EH (cell line): ENCODE measurements around the gene SMIM10L1.

Experiments
- DNase-seq: peaks from one replicate; pipeline ENCODE4 v3.0.0-alpha.2; 2015; ENCODE audit warnings: low read depth

The SMIM10L1 gene

DNA sequence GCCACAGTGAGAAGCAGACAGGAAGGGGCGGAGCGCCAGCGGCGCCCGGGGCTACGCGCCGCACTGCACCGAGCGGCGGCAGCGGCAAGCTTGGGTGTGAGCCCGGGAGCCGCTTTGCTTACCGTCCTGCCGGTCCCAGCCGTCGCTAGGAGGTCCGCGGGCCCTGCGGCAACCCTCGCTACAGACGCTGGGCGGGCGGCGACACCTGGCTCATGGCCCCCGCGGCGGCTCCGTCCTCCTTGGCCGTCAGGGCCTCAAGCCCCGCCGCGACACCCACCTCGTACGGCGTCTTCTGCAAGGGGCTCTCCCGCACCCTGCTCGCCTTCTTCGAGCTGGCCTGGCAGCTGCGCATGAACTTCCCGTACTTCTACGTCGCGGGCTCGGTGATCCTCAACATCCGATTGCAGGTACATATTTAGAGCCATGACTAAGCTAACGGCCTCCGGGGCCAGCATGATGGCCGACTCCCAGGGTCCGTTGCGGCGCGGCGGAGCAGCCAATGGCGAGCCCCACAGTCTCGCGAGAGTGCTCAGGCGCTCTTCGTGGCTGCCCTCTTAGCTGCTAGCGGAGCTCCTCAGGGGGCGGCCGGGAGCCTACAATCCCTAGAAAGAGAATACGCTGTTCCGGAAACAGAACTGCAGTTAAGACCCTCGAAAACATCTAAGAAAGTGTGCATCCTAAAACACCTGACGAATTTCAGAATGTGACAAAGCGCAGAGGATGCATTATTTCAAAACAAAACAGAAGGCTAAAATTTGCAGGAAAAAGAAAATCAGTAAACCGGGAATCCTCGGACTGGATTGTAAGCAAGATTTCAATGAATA lies at the start of gene SMIM10L1:
TSS of gene SMIM10L1 (plus strand) at position 50 of the 824 bp plus-strand sequence. CDS start at position 213, 163 bp downstream.
- peak; percentile 96 for DNase-seq

DNA sequence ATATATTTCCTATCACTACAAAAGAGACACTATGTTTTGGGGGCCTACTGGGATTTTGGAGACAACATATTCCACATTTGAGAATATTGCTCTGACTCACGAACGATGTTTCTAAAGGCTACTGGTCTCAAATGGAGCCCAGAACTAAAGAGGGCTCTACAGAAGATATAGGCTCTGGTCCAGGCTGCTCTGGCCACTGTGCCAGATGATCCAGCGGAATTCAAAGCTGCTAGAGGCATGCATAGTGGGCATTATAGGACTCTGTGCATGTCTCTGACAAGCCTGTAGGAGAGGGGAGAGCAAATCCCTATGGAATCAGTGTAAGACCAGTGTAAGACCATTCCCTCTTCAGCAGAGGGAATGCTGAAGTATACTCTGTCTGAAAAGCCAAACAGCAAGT lies 40.6 kb upstream of the SMIM10L1 start:
- no peak for DNase-seq

DNA sequence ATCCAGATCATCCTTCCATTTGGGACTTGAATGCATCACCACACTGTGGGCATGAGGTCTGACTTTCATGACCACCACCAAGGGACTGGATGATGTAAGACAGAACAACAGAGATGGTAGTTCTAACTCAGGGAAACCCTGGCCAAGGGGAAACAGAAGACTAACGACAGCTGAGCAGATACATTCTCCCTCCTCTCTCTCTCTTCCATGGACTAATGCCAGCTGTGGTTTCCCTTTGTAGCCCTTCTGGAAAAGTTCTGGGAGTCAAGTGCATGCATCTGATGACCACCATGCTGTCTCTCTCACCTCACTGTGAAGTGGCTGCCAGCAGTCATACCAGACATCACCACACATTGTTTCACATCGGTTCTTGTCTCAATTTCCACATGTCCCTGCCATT lies 40.0 kb upstream of the SMIM10L1 start:
- no peak for DNase-seq

DNA sequence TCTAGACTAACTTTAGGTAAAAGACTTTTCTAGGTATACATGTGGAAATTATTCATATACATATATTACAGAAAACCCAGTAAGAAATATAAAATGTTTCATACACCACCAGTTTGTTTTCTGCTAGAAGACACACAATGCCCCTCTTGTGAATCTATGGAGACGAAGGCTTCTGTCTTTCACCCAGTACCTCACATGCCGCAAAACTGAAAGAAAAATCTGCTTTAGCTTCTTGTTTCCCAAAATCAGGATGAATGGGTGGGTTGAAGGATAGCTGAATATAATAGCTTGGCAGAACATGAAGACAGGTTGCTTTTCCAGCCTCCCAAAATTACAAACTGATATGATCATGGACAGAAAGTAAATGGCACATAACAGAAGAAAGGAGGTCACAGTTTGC lies 37.8 kb upstream of the SMIM10L1 start:
- no peak for DNase-seq

DNA sequence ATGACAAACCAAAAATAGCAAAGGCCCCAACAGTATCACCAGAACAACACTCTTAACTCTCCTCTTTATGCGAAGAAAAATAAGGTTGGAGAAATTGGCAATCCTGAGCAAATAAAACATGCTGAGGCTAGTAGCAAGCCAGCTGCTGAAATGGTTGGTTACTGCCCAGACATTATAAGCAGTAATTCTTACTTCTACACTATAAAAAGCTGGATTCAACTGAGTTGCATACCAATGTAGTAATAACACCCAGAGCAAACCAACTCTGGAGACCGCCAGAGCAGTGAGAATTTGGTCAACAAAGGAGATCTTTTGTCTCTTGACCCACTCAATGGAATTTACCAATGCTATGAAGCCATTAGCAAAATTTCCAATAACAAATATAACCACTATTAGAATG lies 37.2 kb upstream of the SMIM10L1 start:
- DNase-seq: no peak

DNA sequence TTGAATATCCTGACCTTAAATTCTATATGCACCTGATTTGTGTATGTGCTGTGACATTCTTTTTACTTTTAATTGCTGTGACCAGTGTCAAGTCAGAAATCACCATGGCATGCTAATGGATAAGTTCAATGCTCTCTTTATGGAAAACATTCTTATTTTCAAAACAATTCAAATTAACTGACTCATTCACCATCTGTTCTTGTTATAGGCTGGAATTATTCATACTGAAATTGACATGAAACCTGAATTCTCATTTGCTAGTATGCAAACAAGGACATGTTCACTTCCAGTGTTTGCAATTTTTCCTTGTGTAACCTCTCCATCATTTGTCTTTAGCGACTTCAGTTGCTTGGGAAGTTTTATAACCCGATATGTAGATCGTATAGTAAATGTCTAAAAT lies 36.7 kb upstream of the SMIM10L1 start, which contains the start of gene TAS2R30:
TSS of gene TAS2R30 (minus strand) at position 340 of the 400 bp plus-strand sequence. CDS start 400 bp downstream, outside the sequence.
- no peak for DNase-seq

DNA sequence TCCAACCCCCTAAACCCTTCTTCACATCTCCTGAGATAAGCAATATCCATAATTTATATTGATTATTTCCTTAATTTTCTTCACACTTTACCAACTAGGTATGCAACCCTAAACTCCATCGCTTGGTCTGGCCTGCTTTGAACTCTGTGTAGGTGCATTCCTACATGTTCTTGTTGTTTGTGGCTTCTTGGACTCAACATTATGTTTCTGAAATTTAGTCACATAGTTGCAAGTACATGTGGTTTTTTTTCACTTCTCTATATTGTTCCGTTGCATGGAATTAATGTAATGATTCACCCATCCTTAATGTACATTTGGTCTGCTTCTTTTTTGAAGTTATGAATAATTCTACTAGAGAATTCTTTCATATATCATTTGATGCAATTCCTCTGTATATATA lies 34.9 kb upstream of the SMIM10L1 start:
- DNase-seq: no peak

DNA sequence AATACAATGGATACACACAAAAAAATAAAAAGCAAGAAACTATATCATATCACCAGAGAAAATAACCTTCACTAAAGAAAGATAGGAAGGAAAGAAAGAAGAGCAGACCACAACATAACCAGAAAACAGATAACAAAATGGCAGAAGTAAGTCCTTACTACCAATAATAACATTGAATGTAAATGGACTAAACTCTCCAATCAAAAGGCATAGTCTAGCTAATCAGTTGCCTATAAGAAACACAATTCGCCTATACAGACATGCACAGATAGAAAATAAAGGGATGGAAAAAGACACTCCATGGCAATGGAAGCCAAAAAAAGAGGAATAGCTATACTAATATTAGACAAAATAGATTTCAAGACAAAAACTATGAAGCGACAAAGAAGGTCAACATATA lies 27.6 kb upstream of the SMIM10L1 start:
- no peak for DNase-seq

DNA sequence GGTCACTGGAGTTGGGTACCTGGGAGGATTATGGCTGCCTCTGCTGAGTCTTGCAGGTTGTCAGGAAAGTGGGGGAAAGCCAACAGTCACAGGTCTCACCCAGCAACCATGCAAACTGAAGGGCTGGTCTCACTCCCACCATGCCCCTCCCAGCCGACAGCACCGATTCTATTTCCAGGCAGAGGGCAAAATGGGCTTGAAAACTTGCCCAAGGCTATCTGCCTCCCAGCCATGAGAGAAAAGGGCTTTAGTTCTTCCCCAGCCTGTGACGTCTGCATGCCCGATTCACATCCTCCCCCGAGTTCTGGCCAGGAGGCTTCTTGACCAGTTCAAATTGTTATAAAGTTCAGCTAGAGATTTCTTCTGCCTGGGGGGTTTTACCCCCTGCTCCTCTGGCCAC lies 26.7 kb upstream of the SMIM10L1 start:
- DNase-seq: no peak

DNA sequence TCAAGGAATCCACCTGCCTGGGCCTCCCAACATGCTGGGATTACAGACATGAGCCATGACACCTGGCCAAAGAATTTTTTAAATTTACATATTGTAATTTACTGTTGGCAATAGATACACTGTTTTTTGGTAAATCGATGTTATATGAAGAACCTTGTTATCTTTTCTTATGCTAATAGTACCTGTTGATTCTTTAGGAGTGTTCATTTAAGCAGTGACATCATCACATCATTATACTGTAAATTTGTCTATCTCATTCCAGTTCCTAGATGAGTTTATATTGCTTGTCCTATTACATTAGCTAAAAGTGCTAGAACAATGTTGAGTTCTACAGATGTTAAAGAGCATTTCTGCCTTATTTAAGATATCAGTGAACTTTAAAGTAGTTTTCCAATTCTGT lies 23.6 kb upstream of the SMIM10L1 start:
- DNase-seq: no peak

DNA sequence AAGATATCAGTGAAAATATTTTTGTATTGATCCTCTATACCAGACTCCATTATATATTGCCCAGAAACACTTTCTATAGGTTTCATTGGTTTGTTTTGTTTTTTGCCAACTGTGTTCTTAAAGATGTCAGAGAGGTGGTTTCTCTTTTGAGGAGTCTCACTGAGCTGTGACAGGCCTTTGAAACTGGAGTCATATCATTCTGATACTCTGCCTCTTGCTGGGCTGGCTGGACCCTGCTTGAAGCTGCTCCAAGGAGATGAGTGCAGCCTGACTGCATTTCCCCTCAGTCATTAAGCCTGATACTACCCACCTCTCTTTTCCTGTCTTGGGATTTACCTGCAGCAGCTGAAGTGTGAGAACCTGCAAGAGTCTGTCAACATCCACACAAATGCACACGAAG lies 20.2 kb upstream of the SMIM10L1 start:
- DNase-seq: no peak

DNA sequence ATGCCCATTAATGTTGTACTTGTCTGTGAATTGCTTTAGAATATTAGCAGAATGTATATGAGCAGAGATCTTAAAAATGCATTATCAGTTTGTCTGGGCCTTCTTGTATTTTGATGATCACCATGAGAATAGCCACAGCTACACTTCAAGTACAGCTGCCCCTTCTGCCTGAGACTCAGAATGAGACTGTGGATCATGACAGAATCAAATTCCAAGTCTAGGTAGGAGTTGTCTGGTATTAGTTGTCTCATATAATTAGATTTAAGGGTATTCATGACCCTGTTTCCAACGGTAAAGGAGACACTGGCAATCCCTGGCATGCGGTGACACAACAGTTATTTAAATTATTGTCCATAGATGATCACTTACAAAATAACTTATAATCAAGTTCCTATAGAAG lies 18.3 kb upstream of the SMIM10L1 start:
- DNase-seq: no peak

DNA sequence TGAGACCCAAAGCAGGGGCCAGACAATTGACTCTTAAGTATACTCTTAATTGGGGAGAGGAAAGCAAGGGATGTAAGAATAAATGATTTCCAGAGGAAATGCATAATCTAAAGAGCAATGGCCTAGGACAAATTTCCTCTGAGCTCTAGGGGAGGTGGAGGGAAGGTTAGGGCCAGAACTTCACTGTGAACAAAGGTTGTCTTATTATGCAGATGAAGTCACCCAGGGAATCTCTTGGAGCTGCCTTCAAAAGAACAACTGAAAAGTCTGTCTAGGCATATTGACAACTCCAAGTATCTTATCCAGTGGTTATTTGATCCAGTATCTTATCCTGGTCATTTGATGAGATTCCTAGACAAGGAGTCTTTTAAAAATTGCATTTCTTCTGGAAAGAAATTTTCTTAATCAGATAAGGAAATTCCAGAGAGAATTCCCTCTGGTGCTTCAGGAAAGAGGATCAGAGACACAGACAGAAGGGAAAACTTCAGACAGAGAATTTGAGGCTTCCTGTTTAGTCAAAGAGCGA lies 16.5 kb upstream of the SMIM10L1 start:
- DNase-seq: no peak

DNA sequence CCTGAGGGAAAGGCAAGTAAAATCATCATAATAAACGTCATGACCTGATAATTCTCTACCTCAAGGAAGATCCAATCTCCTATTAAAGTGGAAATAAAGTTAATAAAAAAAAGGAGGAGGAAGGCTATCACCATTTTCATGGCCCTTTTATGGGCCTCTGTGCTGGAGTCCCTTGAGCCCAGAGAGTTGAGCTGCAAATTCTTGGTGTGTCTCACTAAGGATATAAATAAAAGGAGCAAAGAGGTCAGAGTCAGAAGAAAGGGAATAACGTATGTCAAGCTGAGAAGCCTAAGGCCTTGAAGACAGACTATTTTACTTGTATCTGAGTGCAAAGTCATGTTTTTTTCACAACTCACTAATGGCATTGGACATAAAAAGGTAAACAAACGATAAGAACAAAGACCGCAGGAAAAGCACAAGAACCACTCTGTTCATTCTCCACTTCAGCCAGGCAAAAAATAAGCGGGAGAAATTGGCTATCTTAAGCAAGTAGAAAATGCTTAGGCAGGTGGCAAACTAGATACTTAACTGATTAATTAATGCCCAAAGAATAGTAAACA lies 12.0 kb upstream of the SMIM10L1 start:
- no peak for DNase-seq

DNA sequence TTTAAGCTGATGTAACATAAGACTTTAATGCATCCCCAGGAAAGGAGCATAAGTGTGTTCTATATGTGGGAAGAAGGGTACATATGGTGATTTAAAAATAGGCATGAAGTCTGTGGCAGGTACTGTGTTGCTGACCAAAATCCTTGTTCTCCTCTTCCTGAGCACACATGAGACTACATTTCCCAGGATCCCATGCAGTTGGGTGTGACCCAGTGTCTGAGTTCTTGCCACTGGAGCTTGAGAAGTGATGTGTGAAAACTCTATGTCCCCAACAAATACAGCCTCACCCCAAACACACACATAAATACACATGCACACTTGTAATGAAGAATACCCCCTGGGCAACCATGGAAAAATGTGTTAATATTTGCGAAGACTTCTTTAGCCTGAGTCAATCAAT lies 8.5 kb upstream of the SMIM10L1 start:
- DNase-seq: peak; percentile 2

DNA sequence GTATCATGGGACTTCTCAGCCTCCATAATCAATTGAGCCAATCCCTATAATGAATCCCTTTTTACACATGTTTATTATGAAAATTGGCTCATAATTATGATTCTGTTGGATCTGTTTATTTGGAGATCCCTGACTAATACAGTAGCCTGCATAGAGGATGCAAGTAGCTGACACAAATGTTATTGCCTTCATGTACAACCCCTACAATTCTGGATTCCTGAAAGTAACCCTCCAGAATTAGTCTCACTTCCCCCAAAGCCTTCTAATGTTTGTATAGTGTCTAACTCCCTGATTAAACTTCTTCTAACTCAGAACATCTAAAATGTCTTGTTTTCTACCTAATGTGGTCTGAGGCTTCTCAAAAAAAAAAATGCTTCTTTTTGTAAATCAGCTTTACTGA lies 6.6 kb upstream of the SMIM10L1 start:
- DNase-seq: no peak

DNA sequence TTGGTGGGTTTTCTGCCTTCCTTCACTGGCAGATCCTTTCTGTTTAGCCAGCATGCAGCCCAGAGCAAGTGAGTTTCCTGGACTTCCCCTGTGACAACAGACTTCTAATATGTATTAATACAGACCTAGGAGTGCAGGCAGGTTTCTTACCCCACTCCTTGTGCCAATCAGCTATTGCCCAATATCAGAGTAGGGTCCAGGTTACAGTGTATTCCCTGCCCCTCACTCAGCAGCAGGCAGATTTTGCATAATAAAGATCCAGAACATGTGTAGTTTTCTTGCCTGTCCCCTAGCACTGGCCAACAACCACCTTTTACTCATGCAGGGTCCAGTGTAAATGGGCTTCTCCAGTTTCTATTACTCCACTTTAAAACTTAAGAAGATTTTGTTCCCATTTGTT lies 4.7 kb upstream of the SMIM10L1 start:
- no peak for DNase-seq

DNA sequence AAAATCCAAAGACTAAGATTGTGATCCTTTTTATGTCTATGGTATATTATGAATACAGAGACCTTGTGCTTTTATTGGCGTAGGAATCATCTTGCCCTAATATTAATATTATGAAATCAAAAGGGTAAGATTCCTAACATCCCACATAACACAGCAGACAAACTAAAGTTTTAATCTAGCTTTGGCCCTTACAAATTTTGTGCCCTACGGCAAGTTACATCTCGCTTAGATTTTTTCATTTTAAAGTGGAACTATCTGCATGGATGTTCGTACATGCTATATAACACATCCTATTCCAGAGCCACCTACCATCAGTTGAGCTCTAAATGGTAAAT lies 217 bp upstream of the SMIM10L1 start:
- DNase-seq: no peak

DNA sequence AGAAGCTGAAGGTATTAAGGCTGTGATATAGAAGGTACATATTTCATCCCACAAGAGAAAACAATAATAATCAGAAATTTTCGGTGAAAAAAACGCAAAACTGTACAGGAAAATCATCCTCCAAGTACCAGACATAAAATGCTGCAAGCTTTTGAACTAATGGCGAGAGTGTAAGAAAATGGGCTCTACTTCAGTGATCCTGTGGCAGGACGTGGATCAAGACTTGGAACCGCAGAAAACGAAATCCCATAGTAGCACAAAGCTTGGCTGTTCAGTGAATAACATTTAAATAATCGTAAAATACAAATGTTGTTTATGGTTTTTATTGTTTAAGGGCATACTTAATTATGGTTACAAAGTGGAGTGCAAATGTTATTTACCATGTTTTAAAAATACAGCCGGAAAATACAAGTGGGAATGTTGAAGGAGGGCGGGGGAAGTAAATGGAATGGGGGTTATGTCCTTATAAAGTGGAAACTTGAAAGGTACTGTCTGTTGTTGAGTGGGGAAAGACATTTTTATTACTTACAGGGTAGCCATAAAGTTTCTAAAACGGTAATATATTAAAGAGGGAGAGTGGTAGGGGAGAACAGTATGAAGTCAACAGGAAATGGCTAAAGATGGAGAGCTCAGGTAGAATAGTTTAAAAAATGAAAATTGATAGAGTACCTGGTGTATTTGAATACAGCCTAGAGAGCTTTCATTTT lies 1.1 kb downstream of the SMIM10L1 start:
- DNase-seq: peak; percentile 36

DNA sequence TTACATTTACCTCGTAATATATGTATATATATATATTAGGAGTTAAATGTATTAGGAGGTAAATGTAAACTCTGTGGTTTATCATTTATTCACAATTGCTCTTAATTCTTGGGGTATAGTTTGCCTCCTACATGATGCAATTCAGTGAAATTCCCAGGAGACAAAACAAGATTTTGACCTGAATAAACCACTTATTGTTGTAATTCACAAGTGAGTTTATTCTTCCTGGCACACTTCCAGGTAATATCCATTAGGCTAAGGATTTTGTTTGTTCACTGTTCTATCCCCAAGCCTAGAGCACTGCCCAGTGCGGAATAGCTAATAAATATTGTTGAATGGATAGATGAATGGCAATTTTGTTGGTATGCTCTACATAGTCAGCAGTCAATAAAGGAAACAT lies 3.0 kb downstream of the SMIM10L1 start:
- peak; percentile 1 for DNase-seq

DNA sequence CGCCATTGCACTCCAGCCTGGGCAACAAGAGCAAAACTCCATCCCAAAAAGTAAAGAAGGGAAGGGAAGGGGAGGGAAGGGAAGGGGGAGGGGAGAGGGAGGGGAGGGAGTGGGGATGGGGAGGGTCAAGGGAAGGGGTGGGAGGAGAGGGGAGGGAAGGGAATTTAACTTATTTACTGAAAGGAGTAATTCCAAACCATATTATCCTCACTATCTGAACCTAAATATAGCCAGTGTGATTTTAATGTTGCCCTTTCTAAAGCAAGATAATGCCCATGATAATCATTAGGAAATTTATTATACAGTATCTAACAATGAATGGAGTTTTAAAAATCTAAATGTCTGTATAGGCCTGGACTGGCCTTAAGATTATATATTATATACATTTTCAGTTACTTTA lies 7.3 kb downstream of the SMIM10L1 start:
- no peak for DNase-seq

DNA sequence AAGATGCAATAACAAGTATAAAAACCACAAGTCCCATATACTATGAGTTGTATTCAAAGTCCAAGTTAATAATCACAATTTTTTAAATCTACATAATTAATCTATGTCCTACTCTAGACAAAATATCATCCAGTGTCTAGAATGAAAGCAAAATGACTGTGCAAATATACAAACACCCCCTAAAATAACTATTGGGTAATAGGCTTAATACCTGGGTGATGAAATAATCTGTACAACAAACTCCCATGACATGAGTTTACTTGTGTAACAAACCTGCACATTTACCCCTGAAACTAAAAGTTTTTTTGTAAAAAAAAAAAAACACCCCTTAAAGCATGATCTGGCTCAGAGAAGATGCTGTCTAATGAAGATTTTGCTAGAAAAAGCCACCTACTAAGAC lies 11.5 kb downstream of the SMIM10L1 start:
- DNase-seq: no peak

DNA sequence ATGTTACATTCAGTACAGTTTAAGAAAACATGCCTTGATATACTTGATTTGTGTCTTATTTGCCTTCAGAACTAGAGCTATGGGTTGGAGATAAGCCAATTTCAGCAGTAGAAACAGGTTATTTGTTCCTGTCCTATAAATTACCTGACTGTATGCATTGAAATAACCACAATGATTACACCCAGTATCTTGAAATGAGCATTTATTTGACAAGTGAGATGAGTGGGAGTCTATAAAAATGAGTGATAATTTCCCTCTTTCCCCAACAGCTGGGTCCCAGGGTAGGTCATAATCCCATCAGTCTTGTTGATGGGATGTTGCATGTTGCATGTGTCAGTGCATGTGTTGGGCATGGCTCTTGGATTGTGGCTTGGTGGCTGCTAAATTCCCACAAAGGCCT lies 12.0 kb downstream of the SMIM10L1 start:
- no peak for DNase-seq
